ENCODE results near the gene BEND3. TPM values are rescaled to one million over a fixed set of nuclear protein-coding genes. Genes with fewer than 3 reads are reported as not detected.

The BEND3 gene
- total and polyA plus RNA-seq, 9 of the 15 experiments (the other 6 are each of a cell fraction or from before 2014, with no cell fraction given): 0.64 to 8.4 (median 3.3) TPM

DNA sequence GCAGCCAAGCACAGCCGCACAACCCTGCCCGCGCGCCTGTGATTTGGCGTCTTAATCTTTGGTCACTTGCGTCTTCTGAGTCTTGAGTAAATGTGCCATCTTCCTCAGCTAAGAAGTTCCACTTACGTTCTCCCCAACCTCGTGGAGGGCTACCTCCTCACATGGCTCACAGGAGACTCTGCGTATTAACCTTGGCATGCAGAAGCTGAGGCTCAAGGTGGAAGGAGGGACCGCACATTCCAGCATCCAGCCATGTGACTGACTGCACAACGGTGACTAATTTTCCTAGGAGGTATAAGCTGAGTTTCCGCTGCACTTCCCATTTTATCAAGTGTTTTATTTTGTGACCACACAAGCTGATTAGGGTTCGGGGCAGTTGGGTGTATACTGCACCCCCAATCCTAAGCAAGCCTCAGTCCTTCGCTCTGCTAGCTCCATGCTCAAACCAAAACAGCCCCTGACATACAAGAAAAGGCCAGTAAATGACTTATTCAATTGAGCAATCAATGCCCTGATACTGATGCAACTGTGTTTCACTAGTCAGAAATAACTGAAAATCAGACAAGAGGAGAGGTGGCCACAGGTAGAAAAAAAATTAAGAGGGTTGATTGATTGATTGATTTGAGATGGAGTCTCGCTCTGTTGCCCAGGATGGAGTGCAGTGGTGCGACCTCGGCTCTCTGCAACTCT, 7.0 kb downstream of the BEND3 start (continued):
- TF ChIP-seq, protein P1, sequence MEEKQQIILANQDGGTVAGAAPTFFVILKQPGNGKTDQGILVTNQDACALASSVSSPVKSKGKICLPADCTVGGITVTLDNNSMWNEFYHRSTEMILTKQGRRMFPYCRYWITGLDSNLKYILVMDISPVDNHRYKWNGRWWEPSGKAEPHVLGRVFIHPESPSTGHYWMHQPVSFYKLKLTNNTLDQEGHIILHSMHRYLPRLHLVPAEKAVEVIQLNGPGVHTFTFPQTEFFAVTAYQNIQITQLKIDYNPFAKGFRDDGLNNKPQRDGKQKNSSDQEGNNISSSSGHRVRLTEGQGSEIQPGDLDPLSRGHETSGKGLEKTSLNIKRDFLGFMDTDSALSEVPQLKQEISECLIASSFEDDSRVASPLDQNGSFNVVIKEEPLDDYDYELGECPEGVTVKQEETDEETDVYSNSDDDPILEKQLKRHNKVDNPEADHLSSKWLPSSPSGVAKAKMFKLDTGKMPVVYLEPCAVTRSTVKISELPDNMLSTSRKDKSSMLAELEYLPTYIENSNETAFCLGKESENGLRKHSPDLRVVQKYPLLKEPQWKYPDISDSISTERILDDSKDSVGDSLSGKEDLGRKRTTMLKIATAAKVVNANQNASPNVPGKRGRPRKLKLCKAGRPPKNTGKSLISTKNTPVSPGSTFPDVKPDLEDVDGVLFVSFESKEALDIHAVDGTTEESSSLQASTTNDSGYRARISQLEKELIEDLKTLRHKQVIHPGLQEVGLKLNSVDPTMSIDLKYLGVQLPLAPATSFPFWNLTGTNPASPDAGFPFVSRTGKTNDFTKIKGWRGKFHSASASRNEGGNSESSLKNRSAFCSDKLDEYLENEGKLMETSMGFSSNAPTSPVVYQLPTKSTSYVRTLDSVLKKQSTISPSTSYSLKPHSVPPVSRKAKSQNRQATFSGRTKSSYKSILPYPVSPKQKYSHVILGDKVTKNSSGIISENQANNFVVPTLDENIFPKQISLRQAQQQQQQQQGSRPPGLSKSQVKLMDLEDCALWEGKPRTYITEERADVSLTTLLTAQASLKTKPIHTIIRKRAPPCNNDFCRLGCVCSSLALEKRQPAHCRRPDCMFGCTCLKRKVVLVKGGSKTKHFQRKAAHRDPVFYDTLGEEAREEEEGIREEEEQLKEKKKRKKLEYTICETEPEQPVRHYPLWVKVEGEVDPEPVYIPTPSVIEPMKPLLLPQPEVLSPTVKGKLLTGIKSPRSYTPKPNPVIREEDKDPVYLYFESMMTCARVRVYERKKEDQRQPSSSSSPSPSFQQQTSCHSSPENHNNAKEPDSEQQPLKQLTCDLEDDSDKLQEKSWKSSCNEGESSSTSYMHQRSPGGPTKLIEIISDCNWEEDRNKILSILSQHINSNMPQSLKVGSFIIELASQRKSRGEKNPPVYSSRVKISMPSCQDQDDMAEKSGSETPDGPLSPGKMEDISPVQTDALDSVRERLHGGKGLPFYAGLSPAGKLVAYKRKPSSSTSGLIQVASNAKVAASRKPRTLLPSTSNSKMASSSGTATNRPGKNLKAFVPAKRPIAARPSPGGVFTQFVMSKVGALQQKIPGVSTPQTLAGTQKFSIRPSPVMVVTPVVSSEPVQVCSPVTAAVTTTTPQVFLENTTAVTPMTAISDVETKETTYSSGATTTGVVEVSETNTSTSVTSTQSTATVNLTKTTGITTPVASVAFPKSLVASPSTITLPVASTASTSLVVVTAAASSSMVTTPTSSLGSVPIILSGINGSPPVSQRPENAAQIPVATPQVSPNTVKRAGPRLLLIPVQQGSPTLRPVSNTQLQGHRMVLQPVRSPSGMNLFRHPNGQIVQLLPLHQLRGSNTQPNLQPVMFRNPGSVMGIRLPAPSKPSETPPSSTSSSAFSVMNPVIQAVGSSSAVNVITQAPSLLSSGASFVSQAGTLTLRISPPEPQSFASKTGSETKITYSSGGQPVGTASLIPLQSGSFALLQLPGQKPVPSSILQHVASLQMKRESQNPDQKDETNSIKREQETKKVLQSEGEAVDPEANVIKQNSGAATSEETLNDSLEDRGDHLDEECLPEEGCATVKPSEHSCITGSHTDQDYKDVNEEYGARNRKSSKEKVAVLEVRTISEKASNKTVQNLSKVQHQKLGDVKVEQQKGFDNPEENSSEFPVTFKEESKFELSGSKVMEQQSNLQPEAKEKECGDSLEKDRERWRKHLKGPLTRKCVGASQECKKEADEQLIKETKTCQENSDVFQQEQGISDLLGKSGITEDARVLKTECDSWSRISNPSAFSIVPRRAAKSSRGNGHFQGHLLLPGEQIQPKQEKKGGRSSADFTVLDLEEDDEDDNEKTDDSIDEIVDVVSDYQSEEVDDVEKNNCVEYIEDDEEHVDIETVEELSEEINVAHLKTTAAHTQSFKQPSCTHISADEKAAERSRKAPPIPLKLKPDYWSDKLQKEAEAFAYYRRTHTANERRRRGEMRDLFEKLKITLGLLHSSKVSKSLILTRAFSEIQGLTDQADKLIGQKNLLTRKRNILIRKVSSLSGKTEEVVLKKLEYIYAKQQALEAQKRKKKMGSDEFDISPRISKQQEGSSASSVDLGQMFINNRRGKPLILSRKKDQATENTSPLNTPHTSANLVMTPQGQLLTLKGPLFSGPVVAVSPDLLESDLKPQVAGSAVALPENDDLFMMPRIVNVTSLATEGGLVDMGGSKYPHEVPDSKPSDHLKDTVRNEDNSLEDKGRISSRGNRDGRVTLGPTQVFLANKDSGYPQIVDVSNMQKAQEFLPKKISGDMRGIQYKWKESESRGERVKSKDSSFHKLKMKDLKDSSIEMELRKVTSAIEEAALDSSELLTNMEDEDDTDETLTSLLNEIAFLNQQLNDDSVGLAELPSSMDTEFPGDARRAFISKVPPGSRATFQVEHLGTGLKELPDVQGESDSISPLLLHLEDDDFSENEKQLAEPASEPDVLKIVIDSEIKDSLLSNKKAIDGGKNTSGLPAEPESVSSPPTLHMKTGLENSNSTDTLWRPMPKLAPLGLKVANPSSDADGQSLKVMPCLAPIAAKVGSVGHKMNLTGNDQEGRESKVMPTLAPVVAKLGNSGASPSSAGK (IDR thresholded peaks at IDR 0.05): no peak
- TF ChIP-seq MBD2 (IDR thresholded peaks at IDR 0.05; ENCODE audit: borderline replicate concordance, low read depth): no peak
- peak; percentile 26; the same call in 1 of the 2 replicates for TF ChIP-seq CEBPG (CRISPR knock-in tag; IDR thresholded peaks at IDR 0.05)
- TF ChIP-seq CEBPG (tag; conservative IDR thresholded peaks at IDR 0.05 in 1 of 2, IDR thresholded peaks at IDR 0.05 in 1 of 2): no peak
- TF ChIP-seq CEBPB (tag; IDR thresholded peaks at IDR 0.05): 0 out of 2 replicates have a peak, but pooled peaks have one; percentile 16
- TF ChIP-seq DIDO1 (tag; IDR thresholded peaks at IDR 0.05; ENCODE audit: low read depth): no peak
